ENCODE data around the gene STAT4.

Gene STAT4

DNA sequence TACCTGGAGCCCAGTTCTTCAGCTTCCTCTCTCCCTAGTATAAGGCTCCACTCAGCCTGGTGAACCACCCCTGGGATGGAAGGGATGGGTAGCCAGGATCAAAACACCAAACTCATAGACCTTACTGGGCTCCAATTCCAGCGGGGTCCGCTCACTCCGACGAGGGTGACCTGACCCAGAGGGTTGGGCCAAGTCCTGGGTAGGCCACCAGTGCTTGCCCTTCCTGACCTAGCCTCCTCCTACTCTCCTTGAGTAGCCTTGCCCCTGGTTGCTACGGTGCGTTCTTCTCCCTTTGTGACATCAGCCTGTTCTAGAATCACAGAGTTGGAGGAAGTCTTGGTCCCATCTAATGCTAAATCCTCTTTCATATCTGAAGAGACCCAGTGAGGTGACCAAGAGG, 537 bp upstream of the STAT4 start:
- in situ Hi-C loops (cut with MboI; ENCODE audit: low sequenced_read_pairs) = loop anchor here (25.0 kb wide), 2 partner anchors 361 to 1011 kb away; no protein-coding TSS in a partner anchor

- in situ Hi-C loops (cut with MboI; ENCODE audit: low sequenced_read_pairs) = loop anchor here (25.0 kb wide), 2 partner anchors 362 to 1012 kb away; no protein-coding TSS in a partner anchor
These were observed 579 bp downstream of the STAT4 start for GRCh38 chr2:191150230-191150599.

- in situ Hi-C loops (cut with MboI; ENCODE audit: low sequenced_read_pairs) = no loop called here
These were observed 1.4 kb downstream of the STAT4 start for GRCh38 chr2:191149391-191149790.

DNA sequence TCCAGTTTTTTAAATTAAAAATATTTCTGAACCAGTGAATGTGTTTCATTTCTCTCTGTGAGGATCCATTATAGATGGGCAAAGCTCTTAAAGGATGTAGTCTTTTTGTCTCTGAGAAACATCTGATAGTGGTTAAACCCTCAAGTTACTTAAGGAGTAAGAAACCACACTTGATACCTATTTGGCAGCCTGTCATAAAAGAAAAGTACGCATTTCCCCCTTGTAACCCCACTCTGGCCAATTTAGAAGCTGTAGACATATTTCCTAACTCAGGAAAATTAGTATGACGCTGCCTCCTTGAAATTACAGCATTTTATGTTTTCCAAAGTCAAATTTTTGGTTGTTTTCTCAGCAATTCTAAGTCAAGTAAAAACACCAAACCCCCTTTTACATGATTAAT, 2.0 kb downstream of the STAT4 start:
- in situ Hi-C loops (cut with MboI; ENCODE audit: low sequenced_read_pairs) = no loop called here

- in situ Hi-C loops (cut with MboI; ENCODE audit: low sequenced_read_pairs) = no loop called here
These were observed 2.5 kb downstream of the STAT4 start for GRCh38 chr2:191148281-191148680.

DNA sequence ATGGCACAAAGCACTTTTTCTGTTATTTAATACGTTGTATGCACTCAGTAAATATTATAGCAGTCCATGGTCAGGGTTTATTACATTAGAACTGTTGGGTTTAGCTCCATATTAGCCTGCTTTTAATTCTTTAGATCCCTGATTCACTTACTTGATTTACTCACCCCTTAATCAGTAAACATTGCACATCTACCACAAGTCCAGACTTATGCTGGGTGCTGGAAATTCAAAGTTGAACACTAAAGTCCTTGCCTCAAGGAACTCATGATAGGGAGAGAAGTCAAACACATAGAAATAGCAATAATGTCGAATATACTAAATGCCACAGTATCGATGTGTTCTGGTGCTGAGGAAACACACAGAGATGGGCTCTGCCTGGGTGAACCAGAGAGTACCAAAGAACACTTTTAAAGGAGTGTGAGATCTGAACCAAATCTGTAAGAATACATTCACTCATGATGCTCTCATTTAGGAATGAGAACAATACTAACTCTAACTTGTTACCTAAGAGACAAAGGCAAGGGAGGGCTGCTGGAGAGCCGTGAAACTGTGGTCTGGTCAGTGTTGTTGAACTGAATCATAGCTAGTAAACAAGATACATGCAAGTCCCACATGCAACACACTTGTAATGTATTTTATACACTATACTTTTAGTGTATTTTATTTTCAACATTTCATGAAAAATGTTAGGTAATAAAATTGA, 4.9 kb downstream of the STAT4 start:
- in situ Hi-C loops (cut with MboI; ENCODE audit: low sequenced_read_pairs) = no loop called here

DNA sequence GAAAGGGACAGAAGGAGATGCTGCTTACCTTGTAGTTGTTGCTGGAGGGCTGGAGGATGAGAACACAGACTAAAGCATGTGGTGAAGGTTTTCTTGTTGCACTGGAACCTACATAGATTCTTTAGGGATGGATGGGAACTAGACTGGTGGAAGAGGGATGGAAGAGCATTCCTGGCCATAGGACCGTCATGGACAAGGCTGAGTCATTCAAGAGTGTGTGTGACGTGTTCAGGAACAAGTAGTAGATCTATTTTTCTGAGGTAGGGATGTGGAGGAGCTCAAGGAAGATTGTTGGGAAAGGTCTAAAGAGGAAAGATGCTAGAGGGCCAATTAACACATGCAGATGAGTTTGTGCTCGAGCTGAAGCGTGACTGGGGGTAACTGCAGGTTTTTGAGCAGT, 6.6 kb downstream of the STAT4 start:
- in situ Hi-C loops (cut with MboI; ENCODE audit: low sequenced_read_pairs) = no loop called here

- in situ Hi-C loops (cut with MboI; ENCODE audit: low sequenced_read_pairs) = no loop called here
These were observed 7.0 kb downstream of the STAT4 start for GRCh38 chr2:191143791-191144190.

GRCh38 chr2:191128911-191129304, 21.9 kb downstream of the STAT4 start:
- in situ Hi-C loops (cut with MboI; ENCODE audit: low sequenced_read_pairs) = no loop called here

GRCh38 chr2:191128172-191128910, 22.5 kb downstream of the STAT4 start:
- in situ Hi-C loops (cut with MboI; ENCODE audit: low sequenced_read_pairs) = no loop called here

DNA sequence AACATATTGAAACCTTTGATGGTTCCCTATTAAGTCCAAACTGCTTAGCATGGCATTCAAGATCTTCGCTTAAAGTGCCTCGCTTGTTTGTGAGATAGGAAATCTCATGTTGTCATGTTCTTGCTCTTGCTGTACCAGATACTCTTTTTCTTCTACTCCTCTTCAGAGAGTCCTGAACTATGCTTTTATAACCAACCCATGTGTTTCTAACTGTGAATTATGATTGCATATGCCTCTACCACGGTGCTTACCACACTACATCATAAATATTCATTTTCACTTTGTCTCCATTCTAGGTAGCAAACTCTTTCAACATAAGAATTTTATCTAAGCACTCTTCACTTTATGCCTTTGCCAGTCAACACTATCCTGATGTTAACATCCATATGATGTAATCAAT, 23.6 kb downstream of the STAT4 start:
- in situ Hi-C loops (cut with MboI; ENCODE audit: low sequenced_read_pairs) = no loop called here

- in situ Hi-C loops (cut with MboI; ENCODE audit: low sequenced_read_pairs) = no loop called here
These were observed 24.3 kb downstream of the STAT4 start for GRCh38 chr2:191126386-191127085.

- in situ Hi-C loops (cut with MboI; ENCODE audit: low sequenced_read_pairs) = no loop called here
These were observed 25.1 kb downstream of the STAT4 start for GRCh38 chr2:191125646-191126045.

GRCh38 chr2:191122638-191123294, 28.0 kb downstream of the STAT4 start:
- in situ Hi-C loops (cut with MboI; ENCODE audit: low sequenced_read_pairs) = no loop called here

DNA sequence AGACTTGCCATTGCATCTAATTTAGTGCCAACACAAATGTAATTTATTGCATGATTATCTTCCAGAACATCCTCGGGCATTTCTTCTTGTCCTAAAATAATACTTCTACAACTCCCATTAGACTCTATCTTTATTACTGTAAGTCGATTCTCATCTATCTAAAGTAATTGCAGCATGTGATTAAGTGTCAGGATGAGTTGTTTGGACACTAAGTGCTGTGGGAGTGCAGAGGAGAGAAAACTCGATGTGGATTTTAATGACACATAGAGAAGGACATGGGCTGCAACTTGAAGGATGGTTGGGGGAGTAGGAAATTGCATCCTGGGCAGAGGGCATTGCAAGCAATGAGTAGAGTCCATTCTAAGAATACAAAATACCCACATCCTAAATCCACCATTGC, 33.5 kb downstream of the STAT4 start:
- in situ Hi-C loops (cut with MboI; ENCODE audit: low sequenced_read_pairs) = no loop called here

DNA sequence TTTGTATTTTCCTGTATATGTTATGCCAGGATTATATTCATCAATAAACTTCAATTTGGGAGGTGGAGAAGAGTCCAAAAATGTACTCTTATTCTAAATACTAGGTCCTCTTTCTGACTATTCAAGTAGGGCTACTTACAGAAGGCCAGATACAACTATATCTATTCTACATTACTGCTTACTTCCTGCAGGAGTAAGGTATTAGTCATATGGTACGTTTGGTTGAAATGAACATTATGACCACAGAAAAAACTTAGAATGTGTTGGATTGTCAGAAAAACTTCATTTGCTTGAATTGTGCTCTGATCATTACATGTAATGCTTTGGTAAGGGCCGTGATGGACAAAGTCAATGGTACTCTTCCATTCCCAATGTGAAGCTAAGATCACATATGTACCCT, 35.0 kb downstream of the STAT4 start:
- in situ Hi-C loops (cut with MboI; ENCODE audit: low sequenced_read_pairs) = no loop called here

- in situ Hi-C loops (cut with MboI; ENCODE audit: low sequenced_read_pairs) = no loop called here
These were observed 35.4 kb downstream of the STAT4 start for GRCh38 chr2:191115391-191115790.

GRCh38 chr2:191114403-191114886, 36.3 kb downstream of the STAT4 start:
- in situ Hi-C loops (cut with MboI; ENCODE audit: low sequenced_read_pairs) = no loop called here

DNA sequence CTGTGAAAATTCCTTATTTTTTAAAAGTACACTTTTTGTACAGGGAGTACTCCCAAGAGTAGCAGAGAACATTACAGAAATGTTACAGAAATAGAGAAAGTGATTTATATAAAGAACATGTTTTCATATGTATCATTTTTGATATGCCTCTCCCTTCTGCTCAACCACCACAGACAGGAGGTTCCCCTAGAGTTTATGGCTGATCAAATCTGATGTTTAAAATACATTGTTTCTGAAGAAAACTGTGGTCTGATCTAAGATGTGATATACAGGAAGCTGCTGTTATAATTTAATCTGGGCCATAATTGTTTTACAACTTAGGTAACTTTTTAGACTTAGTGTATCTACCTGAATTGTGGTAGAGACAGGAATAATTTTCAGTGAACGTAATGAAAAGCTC, 37.0 kb downstream of the STAT4 start:
- in situ Hi-C loops (cut with MboI; ENCODE audit: low sequenced_read_pairs) = no loop called here

DNA sequence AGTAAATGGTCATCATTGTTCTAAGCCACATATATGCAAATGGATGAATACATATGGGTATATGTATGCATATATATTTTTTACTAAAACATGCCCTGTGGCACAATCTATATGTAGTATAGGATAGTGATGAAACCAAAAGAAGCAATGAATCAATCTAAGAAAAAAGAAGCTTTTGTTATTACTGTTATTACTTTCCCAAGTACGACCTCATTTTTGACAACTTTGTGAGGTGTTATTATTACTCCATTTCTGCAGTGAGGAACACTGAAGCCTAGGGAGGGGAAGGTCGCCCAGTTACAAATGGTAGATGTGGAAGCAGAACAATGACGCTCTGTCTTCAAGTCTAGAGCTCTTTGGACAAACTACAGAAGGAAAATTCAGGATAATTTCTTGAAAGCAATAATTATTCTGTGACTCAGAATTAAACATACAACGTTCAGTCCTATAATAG, 38.3 kb downstream of the STAT4 start:
- in situ Hi-C loops (cut with MboI; ENCODE audit: low sequenced_read_pairs) = no loop called here

GRCh38 chr2:191109888-191110287, 40.9 kb downstream of the STAT4 start:
- in situ Hi-C loops (cut with MboI; ENCODE audit: low sequenced_read_pairs) = no loop called here
